GM04503 (cell line): ENCODE data around the gene RGS21.

Source experiments
- DNase-seq: peaks from one replicate; pipeline ENCODE4 v3.0.0-alpha.2; 2012; ENCODE audit warnings: low read depth

RGS21 gene

GRCh38 chr1:192378878-192379277 lies 62.1 kb downstream of the RGS21 start:
- no peak for DNase-seq

GRCh38 chr1:192379554-192379953 lies 62.8 kb downstream of the RGS21 start:
- DNase-seq, result no peak

GRCh38 chr1:192382758-192383157 lies 66.0 kb downstream of the RGS21 start:
- DNase-seq, result no peak

- DNase-seq, result no peak
Observed at GRCh38 chr1:192386051-192386650, 69.4 kb downstream of the RGS21 start.

GRCh38 chr1:192395211-192395610 lies 78.4 kb downstream of the RGS21 start:
- DNase-seq, result no peak

- no peak for DNase-seq
Observed at GRCh38 chr1:192395895-192396294, 79.1 kb downstream of the RGS21 start.

- DNase-seq, result no peak
Observed at GRCh38 chr1:192399161-192399560, 82.4 kb downstream of the RGS21 start.

- DNase-seq, result no peak
Observed at GRCh38 chr1:192401825-192402224, 85.0 kb downstream of the RGS21 start.

- no peak for DNase-seq
Observed at GRCh38 chr1:192402571-192402970, 85.8 kb downstream of the RGS21 start.

GRCh38 chr1:192407206-192407605 lies 90.4 kb downstream of the RGS21 start:
- DNase-seq, result no peak
